WTC11 (cell line): ENCODE data around the gene DHFR. TPM values are rescaled to one million over a fixed set of nuclear protein-coding genes. Genes with fewer than 3 reads are reported as not detected.

Experiments used
- ATAC-seq: fragments of 200-7000 bp; cut with Tn5 transposase; 2 replicates; pipeline ENCODE4 v1.10.0; 2021; ENCODE audit warnings: mild to moderate bottlenecking, moderate library complexity
- CTCF ChIA-PET: fragments of 300-600 bp; sonication (Branson Sonifier 250); formaldehyde crosslinking; loops from one replicate; lab custom pipeline; 2021; ENCODE audit warnings: antibody characterized with exemption; lab: Charles Lee
- POLR2A ChIA-PET: fragments of 350-600 bp; sonication (Branson Sonifier 250); formaldehyde crosslinking; loops from one replicate; lab custom pipeline; 2021; ENCODE audit warnings: antibody characterized with exemption; lab: Charles Lee
- DNase-seq: peaks from one replicate; pipeline ENCODE4 v3.0.0; 2021; ENCODE audit warnings: low spot score
- H3K27ac Mint-ChIP-seq: 2 replicates; pipeline ENCODE4 v1.8.0; 2021; ENCODE audit warnings: mixed read lengths
- H3K27me3 Mint-ChIP-seq: 2 replicates; pipeline ENCODE4 v1.8.0; 2021; ENCODE audit warnings: low read depth, mild to moderate bottlenecking, moderate library complexity, mixed read lengths
- H3K36me3 Mint-ChIP-seq: 2 replicates; pipeline ENCODE4 v1.8.0; 2021; ENCODE audit warnings: mixed read lengths
- H3K4me1 Mint-ChIP-seq: 2 replicates; pipeline ENCODE4 v1.8.0; 2022; ENCODE audit warnings: mixed read lengths
- H3K4me3 Mint-ChIP-seq: 2 replicates; pipeline ENCODE4 v1.8.0; 2021; ENCODE audit warnings: mild to moderate bottlenecking, moderate library complexity, mixed read lengths
- H3K9me3 Mint-ChIP-seq: 2 replicates; pipeline ENCODE4 v1.8.0; 2021; ENCODE audit warnings: mixed read lengths
- ARID4B ChIP-seq: sonication (generic); formaldehyde crosslinking; IDR thresholded peaks from 2 replicates; pipeline ENCODE4 v1.8.0; 2023; ENCODE audit warnings: missing genetic modification reagents, mild to moderate bottlenecking, borderline replicate concordance
- ATF6 ChIP-seq: sonication (generic); formaldehyde crosslinking; IDR thresholded peaks from 2 replicates; pipeline ENCODE4 v1.8.1; 2023; ENCODE audit warnings: mild to moderate bottlenecking, missing genetic modification reagents
- MXD4 ChIP-seq: fragments of 250-450 bp; sonication (Bioruptor Pico); IDR thresholded peaks from 2 replicates; pipeline ENCODE4 v1.8.0; 2021; ENCODE audit warnings: mild to moderate bottlenecking, moderate library complexity, borderline replicate concordance
- NFE2L1 ChIP-seq: sonication (generic); formaldehyde crosslinking; IDR thresholded peaks from 2 replicates; pipeline ENCODE4 v1.8.1; 2023; ENCODE audit warnings: missing genetic modification reagents
- NFYB ChIP-seq: sonication (generic); formaldehyde crosslinking; conservative IDR thresholded peaks from 2 replicates; pipeline ENCODE4 v1.8.0; 2022; ENCODE audit warnings: low read depth, missing genetic modification reagents
- NR2C2 ChIP-seq: sonication (generic); formaldehyde crosslinking; IDR thresholded peaks from 2 replicates; pipeline ENCODE4 v1.8.0; 2022; ENCODE audit warnings: mild to moderate bottlenecking, missing genetic modification reagents
- OVOL2 ChIP-seq: fragments of 250-450 bp; sonication (Bioruptor Pico); IDR thresholded peaks from 2 replicates; pipeline ENCODE4 v1.9.0; 2021; ENCODE audit warnings: mild to moderate bottlenecking, borderline replicate concordance
- PRRX2 ChIP-seq: fragments of 250-450 bp; sonication (Bioruptor Pico); IDR thresholded peaks from 2 replicates; pipeline ENCODE4 v1.8.0; 2021; ENCODE audit warnings: mild to moderate bottlenecking
- SP1 ChIP-seq: sonication (generic); formaldehyde crosslinking; conservative IDR thresholded peaks from 2 replicates; pipeline ENCODE4 v1.8.1; 2022; ENCODE audit warnings: missing genetic modification reagents
- ZNF317 ChIP-seq: sonication (generic); formaldehyde crosslinking; IDR thresholded peaks from 2 replicates; pipeline ENCODE4 v1.8.1; 2023; ENCODE audit warnings: low read depth, mild to moderate bottlenecking, moderate library complexity, missing genetic modification reagents, borderline replicate concordance
- ZNF423 ChIP-seq: fragments of 250-450 bp; sonication (Bioruptor Pico); IDR thresholded peaks from 2 replicates; pipeline ENCODE4 v2.1.2; 2022; ENCODE audit warnings: mild to moderate bottlenecking, moderate library complexity
- total RNA-seq: library from RNA; stranded (reverse); gene quantifications from 3 replicates; pipeline ENCODE4 v1.2.3, GENCODE V29; 2021
- TF ChIP-seq, protein P1 (sequence below): sonication (generic); formaldehyde crosslinking; IDR thresholded peaks from 2 replicates; pipeline ENCODE4 v1.8.1; 2022; ENCODE audit warnings: low read depth, mild to moderate bottlenecking, moderate library complexity, missing genetic modification reagents, borderline replicate concordance
- TF ChIP-seq, protein P2 (sequence below): sonication (generic); formaldehyde crosslinking; IDR thresholded peaks from 2 replicates; pipeline ENCODE4 v1.8.1; 2023; ENCODE audit warnings: mild to moderate bottlenecking, moderate library complexity, missing genetic modification reagents
- TF ChIP-seq, protein P3 (sequence below): sonication (generic); formaldehyde crosslinking; IDR thresholded peaks from 2 replicates; pipeline ENCODE4 v1.8.1; 2022; ENCODE audit warnings: low read depth, missing genetic modification reagents, borderline replicate concordance

The DHFR gene
- total RNA-seq, 1 experiment from 2014 or later: 68.0 TPM

DNA sequence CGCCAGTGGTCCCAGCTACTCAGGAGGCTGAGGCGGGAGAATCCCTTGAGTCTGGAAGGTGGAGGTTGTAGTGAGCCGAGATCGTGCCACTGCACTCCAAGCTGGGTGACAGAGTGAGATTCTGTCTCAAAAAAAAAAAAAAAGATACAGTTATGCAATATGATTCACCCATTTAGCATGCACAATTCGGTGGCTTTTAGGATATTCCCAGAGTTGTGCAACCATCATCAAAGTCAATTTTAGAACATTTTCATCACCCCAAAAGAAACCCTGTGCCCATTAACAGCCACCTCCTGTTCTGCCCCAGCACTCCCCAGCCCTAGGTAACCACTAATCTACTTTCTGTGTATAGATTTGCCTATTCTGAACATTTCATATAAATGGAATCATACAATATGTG lies 4.3 kb upstream of the DHFR start:
- TF ChIP-seq, protein P1, sequence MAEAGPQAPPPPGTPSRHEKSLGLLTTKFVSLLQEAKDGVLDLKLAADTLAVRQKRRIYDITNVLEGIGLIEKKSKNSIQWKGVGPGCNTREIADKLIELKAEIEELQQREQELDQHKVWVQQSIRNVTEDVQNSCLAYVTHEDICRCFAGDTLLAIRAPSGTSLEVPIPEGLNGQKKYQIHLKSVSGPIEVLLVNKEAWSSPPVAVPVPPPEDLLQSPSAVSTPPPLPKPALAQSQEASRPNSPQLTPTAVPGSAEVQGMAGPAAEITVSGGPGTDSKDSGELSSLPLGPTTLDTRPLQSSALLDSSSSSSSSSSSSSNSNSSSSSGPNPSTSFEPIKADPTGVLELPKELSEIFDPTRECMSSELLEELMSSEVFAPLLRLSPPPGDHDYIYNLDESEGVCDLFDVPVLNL (CRISPR knock-in tag): no peak
- TF ChIP-seq ATF6 (CRISPR knock-in tag) (no peak), PRRX2 (CRISPR knock-in tag) (no peak), NFYB (CRISPR knock-in tag) (no peak), ZNF317 (CRISPR knock-in tag) (no peak), NR2C2 (CRISPR knock-in tag) (no peak), ZNF423 (CRISPR knock-in tag) (no peak)
- Mint-ChIP-seq H3K36me3 (peaks cover 57% of the 10 kb centered on the region), H3K27me3 (no peaks in the 10 kb centered on the region), H3K9me3 (peaks cover 9% of the 10 kb centered on the region), H3K4me1 (peaks cover 16% of the 10 kb centered on the region), H3K27ac (no peak overlapping the region), H3K4me3 (no peak overlapping the region)
- ChIA-PET POLR2A (no interaction called here), CTCF (no interaction called here)
- DNase-seq: no peak
- no peak for ATAC-seq

DNA sequence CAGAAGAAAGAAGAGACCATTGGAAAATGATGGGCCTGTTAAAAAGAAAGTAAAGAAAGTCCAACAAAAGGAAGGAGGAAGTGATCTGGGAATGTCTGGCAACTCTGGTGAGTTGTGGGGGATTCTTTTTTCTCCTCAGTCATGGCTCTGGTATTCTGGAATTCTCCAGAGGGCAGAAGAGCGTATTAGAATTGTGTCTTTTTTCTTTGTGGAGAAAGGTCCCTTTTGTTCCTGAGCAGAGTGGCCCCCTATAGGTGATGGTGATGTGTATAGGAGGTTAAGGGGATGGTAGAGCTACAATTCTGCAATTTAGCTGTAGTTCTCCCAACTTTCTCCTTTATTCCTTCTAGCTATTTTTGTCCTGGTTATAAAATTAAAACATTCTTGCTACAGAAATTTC lies 1.6 kb upstream of the DHFR start:
- no peak for TF ChIP-seq SP1 (CRISPR knock-in tag)
- ATAC-seq: no peak
- DNase-seq: no peak
- Mint-ChIP-seq H3K9me3 (no peaks in the 10 kb centered on the region), H3K4me1 (peaks cover 26% of the 10 kb centered on the region), H3K36me3 (peaks cover 44% of the 10 kb centered on the region), H3K27ac (peak overlapping the region; percentile 26), H3K27me3 (no peaks in the 10 kb centered on the region), H3K4me3 (peak overlapping the region; percentile 91)
- POLR2A ChIA-PET: no interaction called here
- CTCF ChIA-PET: interaction anchor here (0.6 to 4.1 kb wide), 4 partner anchors 16 to 310 kb away, joined by 3 to 14 read pairs (median 4); partner anchors contain the start of gene ANKRD34B

- H3K36me3 Mint-ChIP-seq: peaks cover 36% of the 10 kb centered on the region
- H3K4me1 Mint-ChIP-seq: peaks cover 26% of the 10 kb centered on the region
- TF ChIP-seq, protein P2, sequence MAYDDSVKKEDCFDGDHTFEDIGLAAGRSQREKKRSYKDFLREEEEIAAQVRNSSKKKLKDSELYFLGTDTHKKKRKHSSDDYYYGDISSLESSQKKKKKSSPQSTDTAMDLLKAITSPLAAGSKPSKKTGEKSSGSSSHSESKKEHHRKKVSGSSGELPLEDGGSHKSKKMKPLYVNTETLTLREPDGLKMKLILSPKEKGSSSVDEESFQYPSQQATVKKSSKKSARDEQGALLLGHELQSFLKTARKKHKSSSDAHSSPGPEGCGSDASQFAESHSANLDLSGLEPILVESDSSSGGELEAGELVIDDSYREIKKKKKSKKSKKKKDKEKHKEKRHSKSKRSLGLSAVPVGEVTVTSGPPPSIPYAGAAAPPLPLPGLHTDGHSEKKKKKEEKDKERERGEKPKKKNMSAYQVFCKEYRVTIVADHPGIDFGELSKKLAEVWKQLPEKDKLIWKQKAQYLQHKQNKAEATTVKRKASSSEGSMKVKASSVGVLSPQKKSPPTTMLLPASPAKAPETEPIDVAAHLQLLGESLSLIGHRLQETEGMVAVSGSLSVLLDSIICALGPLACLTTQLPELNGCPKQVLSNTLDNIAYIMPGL (CRISPR knock-in tag): 0 out of 2 replicates have a peak, but pooled peaks have one; percentile 8
- TF ChIP-seq MXD4 (CRISPR knock-in tag): no peak
- TF ChIP-seq OVOL2 (CRISPR knock-in tag): no peak
- TF ChIP-seq, all 79 proteins: peak for 1
- Mint-ChIP-seq H3K27me3 (no peaks in the 10 kb centered on the region), H3K27ac (peak overlapping the region; percentile 91), H3K9me3 (no peaks in the 10 kb centered on the region), H3K4me3 (peak overlapping the region; percentile 91)
- ChIA-PET CTCF (interaction anchor here (1.1 to 4.1 kb wide), 4 partner anchors 17 to 309 kb away, joined by 3 to 14 read pairs (median 5); no protein-coding TSS in a partner anchor), POLR2A (interaction anchor here (0.6 to 1.6 kb wide), 8 partner anchors 9 to 398 kb away, joined by 3 to 7 read pairs (median 3); partner anchors contain the start of gene ZFYVE16)
- DNase-seq: no peak
- ATAC-seq: no peak
Measured at GRCh38 chr5:80655231-80655774, 520 bp upstream of the DHFR start.

DNA sequence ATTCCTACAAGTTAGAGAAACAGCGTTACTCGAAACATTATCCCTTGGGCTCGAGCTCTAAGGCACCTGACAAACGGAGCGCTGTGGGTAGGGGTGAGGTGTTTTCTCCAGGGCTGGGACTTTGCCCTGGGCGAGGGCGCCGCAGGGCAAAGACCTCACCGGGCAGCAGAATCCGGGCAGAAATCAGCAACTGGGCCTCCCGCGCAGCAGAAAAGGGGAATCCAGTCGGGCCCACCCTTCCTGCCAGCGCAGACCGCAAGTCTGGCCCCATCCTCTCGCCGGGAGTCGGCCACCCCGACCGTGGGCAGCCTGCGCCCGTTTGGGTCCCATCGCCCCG lies 761 bp downstream of the DHFR start:
- no peaks in the 10 kb centered on the region for H3K9me3 Mint-ChIP-seq
- CTCF ChIA-PET: interaction anchor here (0.9 to 1.7 kb wide), 4 partner anchors 18 to 308 kb away, joined by 3 to 7 read pairs (median 3); no protein-coding TSS in a partner anchor
- TF ChIP-seq ARID4B (CRISPR knock-in tag) (0 out of 2 replicates have a peak, but pooled peaks have one; percentile 74), NFE2L1 (CRISPR knock-in tag) (peak; percentile 33; the same call in 1 of the 2 replicates)
- TF ChIP-seq, protein P3, sequence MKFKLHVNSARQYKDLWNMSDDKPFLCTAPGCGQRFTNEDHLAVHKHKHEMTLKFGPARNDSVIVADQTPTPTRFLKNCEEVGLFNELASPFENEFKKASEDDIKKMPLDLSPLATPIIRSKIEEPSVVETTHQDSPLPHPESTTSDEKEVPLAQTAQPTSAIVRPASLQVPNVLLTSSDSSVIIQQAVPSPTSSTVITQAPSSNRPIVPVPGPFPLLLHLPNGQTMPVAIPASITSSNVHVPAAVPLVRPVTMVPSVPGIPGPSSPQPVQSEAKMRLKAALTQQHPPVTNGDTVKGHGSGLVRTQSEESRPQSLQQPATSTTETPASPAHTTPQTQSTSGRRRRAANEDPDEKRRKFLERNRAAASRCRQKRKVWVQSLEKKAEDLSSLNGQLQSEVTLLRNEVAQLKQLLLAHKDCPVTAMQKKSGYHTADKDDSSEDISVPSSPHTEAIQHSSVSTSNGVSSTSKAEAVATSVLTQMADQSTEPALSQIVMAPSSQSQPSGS (CRISPR knock-in tag): no peak
- TF ChIP-seq, all 79 proteins: peak for 2
- no peaks in the 10 kb centered on the region for H3K27me3 Mint-ChIP-seq
- DNase-seq (no peak), ATAC-seq (no peak)
- peaks cover 26% of the 10 kb centered on the region for H3K4me1 Mint-ChIP-seq
- POLR2A ChIA-PET: interaction anchor here (0.6 to 1.6 kb wide), 2 partner anchors 14 to 165 kb away, joined by 3 read pairs; no protein-coding TSS in a partner anchor
- no peak overlapping the region for H3K27ac Mint-ChIP-seq
- H3K36me3 Mint-ChIP-seq: peaks cover 23% of the 10 kb centered on the region
- H3K4me3 Mint-ChIP-seq: peak overlapping the region; percentile 91
